HG03025 (cell line): ENCODE measurements around the gene PXDN.
"Not testable (repeated sequence)": the region's sequence is repeated elsewhere in the genome, so short reads cannot be mapped to it uniquely, and the experiment has no call there.

Experiments
- ATAC-seq: cut with Tn5 transposase; IDR thresholded peaks from one replicate; pipeline ENCODE4 v1.9.1; 2021; ENCODE audit warnings: mild to moderate bottlenecking, moderate library complexity; ENCODE audit not compliant: unreplicated experiment, low FRiP score

Gene PXDN

DNA sequence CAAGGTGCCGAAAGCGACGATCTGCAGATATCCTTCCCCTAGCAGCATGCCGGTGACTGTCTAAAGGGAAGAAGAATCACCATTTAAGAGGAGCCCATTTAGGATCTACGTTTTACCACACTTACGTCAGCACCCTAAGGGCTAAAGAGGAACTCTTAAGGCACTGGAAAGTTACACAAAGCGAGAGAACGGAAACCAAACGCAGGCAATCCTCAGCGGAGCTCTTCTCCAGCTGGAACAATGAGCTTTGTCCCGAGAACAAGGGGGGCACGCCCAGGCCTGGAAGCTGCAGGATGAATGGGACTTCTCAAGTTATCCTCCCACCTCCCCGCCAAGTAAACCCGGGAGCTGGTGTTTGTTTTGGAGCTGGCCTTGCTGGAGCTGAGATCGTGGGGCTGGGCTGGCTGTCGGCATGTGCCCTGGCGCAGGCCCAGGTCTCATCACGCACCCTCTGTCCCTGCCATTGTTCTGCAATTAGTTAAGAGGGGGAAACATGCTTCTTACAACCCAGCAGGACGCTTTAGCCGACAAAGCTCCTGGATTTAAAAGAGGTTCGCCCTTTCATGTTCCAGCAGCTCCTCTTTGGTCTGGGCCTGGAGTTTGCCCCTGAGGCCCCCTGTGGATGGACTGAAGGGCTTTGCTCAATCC lies 36.4 kb downstream of the PXDN start:
- ATAC-seq = no peak

GRCh38 chr2:1706089-1706841 lies 38.0 kb downstream of the PXDN start:
- not testable (repeated sequence) for ATAC-seq

DNA sequence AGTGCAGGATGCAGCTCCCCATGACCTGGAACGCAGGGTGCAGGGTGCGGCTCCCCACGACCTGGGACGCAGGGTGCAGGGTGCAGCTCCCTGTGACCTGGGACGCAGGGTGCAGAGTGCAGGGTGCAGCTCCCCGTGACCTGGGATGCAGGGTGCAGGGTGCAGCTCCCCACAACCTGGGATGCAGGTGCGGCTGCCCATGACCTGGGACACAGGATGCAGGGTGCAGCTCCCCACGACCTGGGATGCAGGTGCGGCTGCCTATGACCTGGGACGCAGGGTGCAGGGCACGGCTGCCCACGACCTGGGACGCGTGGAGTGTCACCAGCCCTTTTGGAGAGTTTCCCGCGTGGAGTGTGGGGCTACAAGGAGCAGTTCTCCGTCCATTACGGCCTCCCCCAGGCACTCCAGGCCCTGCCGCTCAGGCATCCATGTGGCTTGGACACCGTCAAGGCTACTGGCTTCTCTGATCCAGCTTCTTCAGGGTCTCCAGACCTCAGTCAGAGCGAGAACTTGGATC lies 38.7 kb downstream of the PXDN start:
- no peak for ATAC-seq

DNA sequence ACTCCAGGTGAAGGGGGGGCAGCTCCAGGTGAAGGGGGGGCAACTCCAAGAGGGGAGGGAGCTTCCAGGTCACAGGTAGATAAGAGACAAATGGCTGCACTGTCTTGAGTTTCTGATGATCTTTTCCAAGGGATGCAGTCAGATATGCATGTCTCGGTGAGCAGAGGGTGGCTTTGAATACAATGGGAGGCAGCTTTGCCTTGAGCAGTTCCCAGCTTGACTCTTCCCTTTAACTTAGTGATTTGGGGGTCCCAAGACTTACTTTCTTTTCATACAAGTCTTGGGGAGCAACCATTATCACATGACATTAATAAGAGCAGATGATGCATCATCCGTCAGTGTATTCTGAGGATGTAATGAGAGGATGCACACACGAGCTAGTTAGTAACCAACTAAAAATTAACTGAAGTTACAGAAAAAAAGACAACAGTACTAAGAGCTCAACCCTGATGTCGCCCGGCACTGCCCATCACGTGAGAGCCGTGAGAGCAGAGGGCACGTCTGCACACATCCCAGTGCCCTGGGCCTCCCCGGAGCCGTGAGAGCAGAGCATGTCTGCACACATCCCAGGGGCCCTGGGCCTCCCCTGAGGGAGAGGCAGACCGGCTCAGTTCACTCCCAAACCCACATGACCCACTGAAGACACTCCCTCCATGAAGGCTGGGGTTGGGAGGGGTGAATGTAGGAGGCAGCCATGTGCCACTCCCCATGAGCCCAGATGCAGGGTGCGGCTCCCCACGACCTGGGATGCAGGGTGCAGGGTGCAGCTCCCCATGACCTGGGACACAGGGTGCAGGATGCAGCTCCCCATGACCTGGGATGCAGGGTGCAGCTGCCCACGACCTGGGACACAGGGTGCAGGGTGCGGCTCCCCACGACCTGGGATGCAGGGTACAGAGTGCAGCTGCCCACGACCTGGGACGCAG lies 39.4 kb downstream of the PXDN start:
- ATAC-seq = no peak

- no peak for ATAC-seq
Measured at GRCh38 chr2:1702186-1702565, 42.1 kb downstream of the PXDN start.

- no peak for ATAC-seq
Measured at GRCh38 chr2:1701556-1702185, 42.6 kb downstream of the PXDN start.

DNA sequence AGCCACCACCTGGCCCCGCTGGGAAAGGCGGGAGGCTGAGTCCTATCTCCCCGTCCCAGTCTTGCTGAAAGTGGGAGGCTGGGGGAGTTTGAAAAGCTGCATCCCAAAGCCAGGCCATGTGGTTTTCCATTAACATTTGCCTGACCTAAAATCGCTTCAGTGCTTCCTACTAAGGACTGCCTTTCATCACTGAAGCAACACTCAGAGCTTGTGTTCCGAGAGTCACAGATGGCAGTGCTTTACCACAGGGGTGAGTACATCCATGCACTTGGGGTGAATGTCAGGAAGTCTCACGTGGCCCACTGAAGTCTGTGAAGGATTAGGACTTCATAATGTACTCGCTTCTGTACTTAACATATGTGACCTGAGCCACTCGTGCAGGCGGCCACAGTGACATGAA lies 43.3 kb downstream of the PXDN start:
- ATAC-seq = no peak

DNA sequence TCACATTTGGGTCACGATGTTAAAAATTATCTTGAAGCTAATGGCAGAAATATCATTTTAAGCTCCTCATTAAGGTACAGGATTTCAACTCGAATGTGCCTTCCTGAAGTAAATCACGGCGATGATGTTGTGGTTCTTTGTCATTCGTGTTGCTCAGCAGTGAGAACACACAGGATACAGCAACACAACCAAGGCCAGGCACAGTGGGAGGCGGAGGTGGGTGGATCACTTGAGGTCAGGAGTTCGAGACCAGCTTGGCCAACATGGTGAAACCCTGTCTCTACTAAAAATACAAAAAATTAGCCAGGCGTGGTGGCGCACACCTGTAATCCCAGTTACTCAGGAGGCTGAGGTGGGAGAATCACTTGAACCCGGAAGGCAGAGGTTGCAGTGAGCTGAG lies 43.9 kb downstream of the PXDN start:
- ATAC-seq = not testable (repeated sequence)

- ATAC-seq = no peak
Measured at GRCh38 chr2:1698188-1698945, 45.9 kb downstream of the PXDN start.

- no peak for ATAC-seq
Measured at GRCh38 chr2:1697601-1698000, 46.7 kb downstream of the PXDN start.

GRCh38 chr2:1696472-1696871 lies 47.8 kb downstream of the PXDN start:
- no peak for ATAC-seq

- ATAC-seq = no peak
Measured at GRCh38 chr2:1694371-1695271, 49.7 kb downstream of the PXDN start.

GRCh38 chr2:1693723-1694122 lies 50.6 kb downstream of the PXDN start:
- ATAC-seq = no peak

GRCh38 chr2:1692342-1692741 lies 52.0 kb downstream of the PXDN start:
- ATAC-seq = no peak

GRCh38 chr2:1691366-1691765 lies 52.9 kb downstream of the PXDN start:
- no peak for ATAC-seq

DNA sequence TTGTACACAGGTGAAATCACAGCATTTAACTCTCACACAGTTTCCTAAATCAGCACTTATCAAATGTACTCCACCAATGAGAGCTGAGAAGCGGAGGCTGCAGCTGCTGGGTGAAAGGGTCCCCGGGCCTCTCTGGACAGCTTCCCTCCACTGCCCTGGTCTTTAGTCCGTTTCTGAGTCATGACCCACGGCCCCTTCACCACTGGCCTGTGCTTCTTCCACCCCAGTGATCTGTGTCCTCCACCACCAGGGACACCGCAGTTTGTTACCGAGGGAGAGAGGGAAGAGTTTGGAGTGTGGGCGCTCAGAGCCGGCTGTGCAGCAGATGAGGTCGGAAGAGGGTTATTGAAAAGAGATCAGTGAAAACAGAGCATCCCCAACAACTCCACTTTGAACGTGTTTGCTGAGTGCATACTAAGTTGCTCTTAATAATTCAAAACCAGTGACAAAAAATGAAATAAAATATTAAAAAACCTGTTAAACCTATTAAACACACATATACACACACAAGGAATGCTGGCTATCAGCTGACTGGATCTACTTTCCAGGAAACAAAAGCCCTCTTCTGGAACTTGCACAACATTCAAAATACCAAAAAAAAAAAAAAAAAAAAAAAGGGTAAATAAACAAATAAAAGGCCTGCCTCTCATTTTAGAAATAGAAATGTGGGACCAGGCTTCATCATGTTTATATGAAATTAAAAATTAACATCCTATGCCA lies 54.1 kb downstream of the PXDN start:
- ATAC-seq = no peak

DNA sequence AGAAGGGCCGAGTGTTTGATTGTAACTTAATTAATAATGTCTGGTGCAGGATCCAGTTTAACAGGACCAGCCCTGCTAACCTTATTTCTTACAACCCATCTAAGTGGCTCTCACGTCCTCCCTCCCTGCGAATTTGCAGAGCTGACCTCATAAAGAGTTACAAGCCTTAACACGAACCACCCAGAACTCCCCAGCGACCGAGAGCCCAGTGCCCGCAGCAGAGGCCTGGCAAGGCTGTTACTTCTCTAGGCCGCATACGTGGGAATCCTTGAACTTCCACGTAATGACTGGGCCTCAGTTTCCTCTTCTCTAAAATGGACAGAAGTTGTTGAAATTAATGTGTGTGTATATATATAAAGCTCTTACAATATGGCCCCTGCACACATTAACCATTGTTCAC lies 55.5 kb downstream of the PXDN start:
- no peak for ATAC-seq

DNA sequence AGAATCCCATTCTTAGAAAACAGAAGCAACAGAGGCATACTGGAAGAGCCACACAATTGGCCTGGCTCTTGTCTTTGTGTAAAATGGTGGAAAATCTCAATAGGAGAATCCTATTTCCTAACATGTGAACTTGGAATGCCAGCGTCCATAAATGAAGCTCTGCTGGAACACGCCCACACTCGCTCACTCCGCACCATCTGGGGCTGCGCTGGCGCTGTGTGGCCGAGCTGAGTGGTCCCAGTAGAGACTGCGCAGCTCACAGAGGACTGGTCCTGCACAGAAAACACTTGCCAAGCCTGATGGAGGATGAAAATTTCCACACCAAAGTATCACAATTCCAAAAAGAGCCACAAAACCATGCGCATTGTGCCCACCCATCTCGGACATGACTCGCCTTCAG lies 56.2 kb downstream of the PXDN start:
- no peak for ATAC-seq
